Activated naive CD8-positive, alpha-beta T cell treated with anti-CD3 and anti-CD28 coated beads, Interleukin-2, amount 50 U/mL, for 16 hours (primary cell): ENCODE data around the gene KIRREL2.
"Not testable (repeated sequence)": the region's sequence is repeated elsewhere in the genome, so short reads cannot be mapped to it uniquely, and the experiment has no call there.

Source experiments
- DNase-seq: peaks from one replicate; pipeline ENCODE4 v3.0.0-alpha.2; 2020; ENCODE audit warnings: low read depth, low spot score

The KIRREL2 gene

GRCh38 chr19:35897706-35898451 lies 41.2 kb downstream of the KIRREL2 start:
- no peak for DNase-seq

GRCh38 chr19:35898499-35898809 lies 41.7 kb downstream of the KIRREL2 start:
- DNase-seq: no peak

- peak; percentile 70 for DNase-seq
Measured at GRCh38 chr19:35899547-35900214, 43.0 kb downstream of the KIRREL2 start.

- DNase-seq: no peak
Measured at GRCh38 chr19:35901055-35901644, 44.4 kb downstream of the KIRREL2 start.

GRCh38 chr19:35901854-35902661 lies 45.3 kb downstream of the KIRREL2 start, which contains the start of gene HCST:
Gene HCST, plus strand, starts transcription at chr19:35902529. Its CDS starts 65 bp downstream, at chr19:35902594.
- DNase-seq: no peak

- no peak for DNase-seq
Measured at GRCh38 chr19:35902870-35903475, 46.3 kb downstream of the KIRREL2 start.

GRCh38 chr19:35903550-35904179 lies 47.0 kb downstream of the KIRREL2 start:
- DNase-seq: peak; percentile 58

- no peak for DNase-seq
Measured at GRCh38 chr19:35904311-35905068, 47.8 kb downstream of the KIRREL2 start.

GRCh38 chr19:35905178-35905727 lies 48.5 kb downstream of the KIRREL2 start:
- DNase-seq: no peak

GRCh38 chr19:35907377-35907745 lies 50.6 kb downstream of the KIRREL2 start:
- DNase-seq: no peak

- DNase-seq: no peak
Measured at GRCh38 chr19:35908010-35908441, 51.3 kb downstream of the KIRREL2 start, which contains the start of gene TYROBP. Gene TYROBP, minus strand, starts transcription at chr19:35908295. Its CDS starts 67 bp downstream, at chr19:35908228.

GRCh38 chr19:35908973-35909683 lies 52.4 kb downstream of the KIRREL2 start:
- no peak for DNase-seq

GRCh38 chr19:35909684-35910035 lies 52.9 kb downstream of the KIRREL2 start:
- DNase-seq: no peak

- DNase-seq: not testable (repeated sequence)
Measured at GRCh38 chr19:35910355-35910754, 53.6 kb downstream of the KIRREL2 start.

- DNase-seq: no peak
Measured at GRCh38 chr19:35911173-35911572, 54.5 kb downstream of the KIRREL2 start.

GRCh38 chr19:35911790-35912189 lies 55.1 kb downstream of the KIRREL2 start:
- DNase-seq: no peak

- no peak for DNase-seq
Measured at GRCh38 chr19:35913589-35913988, 56.9 kb downstream of the KIRREL2 start.

GRCh38 chr19:35915443-35915842 lies 58.7 kb downstream of the KIRREL2 start:
- no peak for DNase-seq
